Stimulated activated CD8-positive, alpha-beta memory T cell treated with anti-CD3 and anti-CD28 coated beads, Interleukin-12 subunit alpha, Interleukin-12 subunit beta, amount 100 ng/mL, for 1 hour (primary cell): Measurements from ENCODE around the gene TRPM5.

Experiments used
- DNase-seq: peaks from one replicate; pipeline ENCODE4 v3.0.0-alpha.2; 2020; ENCODE audit warnings: low read depth

The TRPM5 gene

GRCh38 chr11:2468363-2469235 is 24.3 kb upstream of the TRPM5 start:
- no peak for DNase-seq

- no peak for DNase-seq
These were observed 23.4 kb upstream of the TRPM5 start for GRCh38 chr11:2467695-2468055.

- peak; percentile 24 for DNase-seq
These were observed 22.8 kb upstream of the TRPM5 start for GRCh38 chr11:2466869-2467694.

DNA sequence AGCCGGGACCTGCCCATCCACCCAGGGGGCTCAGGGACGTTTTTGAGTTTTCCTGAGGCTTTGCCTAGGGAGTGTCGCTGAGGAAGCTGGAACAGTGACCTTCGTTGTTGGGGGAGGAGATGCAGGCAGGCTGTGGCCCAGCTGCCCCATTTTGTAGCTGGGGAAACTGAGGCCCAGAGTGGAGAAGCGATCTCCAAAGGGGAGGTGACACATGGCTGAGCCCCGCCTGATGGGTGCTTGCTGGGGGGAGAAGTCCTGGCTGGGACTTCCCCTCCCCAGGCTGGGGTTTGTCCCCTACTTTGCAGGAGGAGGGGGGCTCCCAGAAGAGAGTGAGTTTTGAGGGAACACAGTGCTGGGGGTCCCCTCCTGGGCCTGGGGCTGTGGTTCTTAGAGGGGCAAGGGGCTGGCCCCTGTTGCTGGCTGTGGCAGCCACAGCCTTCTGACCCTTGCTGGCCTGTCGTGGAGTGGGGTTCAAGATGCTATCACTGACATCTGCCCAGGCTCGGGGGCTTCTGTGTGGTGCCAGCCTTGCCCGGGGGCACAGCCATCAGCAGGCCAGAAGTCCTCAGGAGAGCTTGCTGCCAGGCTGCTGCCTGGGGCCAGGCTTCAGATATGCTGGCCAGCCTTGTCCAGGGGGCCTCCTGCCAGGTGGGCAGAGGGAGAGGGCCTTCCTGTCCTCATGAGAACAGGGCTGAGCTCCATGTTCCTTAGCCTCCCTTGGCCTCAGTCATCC is 21.9 kb upstream of the TRPM5 start:
- DNase-seq = no peak

GRCh38 chr11:2465202-2466068 is 21.1 kb upstream of the TRPM5 start:
- DNase-seq = no peak

- no peak for DNase-seq
These were observed 20.3 kb upstream of the TRPM5 start for GRCh38 chr11:2464451-2465165.

GRCh38 chr11:2463766-2464277 is 19.5 kb upstream of the TRPM5 start:
- DNase-seq = no peak

- no peak for DNase-seq
These were observed 18.9 kb upstream of the TRPM5 start for GRCh38 chr11:2462986-2463765.

DNA sequence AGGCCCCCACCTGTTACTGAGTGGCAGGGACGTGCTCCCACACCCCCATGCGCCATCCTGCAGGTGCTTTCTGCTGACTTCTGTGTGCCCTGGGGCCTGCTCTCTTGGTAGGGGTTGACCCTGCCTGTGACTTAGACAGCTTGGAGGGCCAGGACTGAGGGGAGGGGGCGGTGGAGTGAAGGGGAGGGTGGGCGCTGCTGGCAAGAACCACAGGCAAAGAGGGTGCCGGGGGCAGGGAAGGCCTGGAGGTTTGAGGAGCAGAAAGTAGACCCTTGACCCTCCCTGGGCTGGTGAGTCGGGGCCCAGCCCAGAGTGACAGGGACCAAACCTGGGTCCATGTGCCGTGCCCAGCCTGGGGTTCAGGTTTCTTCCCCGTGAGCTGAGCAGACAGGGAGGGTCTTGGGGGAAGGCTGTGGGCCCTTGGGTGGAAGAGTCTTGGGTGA is 18.2 kb upstream of the TRPM5 start:
- DNase-seq = no peak

DNA sequence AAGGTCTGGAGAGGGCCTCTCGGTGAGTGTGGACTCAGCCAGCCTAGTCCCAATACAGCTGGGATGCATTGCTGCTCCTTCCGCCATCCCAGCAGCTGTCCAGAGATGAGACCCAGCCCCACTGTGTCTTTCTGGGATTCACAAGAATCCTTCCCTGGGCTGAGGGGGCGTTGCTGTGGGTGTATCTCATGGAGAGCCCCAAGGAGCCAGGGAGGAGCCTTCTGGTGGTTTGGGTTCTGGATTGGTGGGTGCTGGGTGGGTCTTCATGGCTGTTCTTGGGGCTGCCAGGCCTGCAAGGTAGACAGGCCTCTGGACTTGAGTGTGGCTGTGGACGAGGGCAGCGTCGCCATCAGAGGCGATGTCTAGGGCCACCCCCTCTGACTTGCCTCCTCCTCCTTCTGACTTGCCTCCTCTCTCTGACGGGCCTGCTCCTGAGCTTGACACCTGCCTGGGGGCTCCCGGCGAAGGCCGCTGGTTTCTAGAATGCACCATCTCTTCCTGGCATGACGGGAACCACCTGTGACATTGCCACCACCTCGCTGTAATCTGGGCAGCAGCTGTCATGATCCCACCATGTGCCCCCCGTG is 17.7 kb upstream of the TRPM5 start:
- no peak for DNase-seq

DNA sequence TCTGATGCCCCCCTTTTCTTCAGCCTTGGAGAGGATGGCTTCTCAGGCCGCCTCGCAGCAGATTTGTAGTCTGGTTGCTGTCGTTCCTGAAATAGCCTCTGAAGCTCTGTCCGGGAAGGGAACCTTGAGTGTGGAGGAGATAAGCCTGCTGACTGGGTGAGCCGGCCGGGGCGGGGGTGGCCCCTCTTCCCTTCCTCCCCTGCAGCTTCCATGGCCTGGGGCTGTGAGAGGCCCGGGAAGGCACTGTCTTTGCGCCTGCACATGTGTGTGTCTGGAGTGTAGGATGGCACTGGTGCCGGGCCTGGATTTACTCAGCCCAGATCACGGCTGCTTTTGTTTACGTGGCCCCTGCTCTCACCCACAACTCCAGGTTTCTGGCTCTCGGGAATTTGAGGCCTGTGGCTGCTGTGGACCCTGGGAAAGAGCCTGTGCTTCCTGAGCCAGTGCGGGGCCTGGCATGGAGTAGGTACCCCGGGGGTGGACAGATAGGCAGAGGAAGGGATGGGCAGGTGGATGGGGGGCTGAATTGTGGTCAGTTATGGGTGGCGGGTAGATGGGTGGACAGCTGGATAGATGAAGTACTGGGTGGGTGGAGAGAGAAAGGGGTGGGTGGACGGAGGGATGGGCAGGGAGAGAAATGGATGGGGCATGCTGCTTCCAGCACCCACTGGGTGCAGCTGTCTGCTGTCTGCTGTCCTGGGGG is 17.1 kb upstream of the TRPM5 start:
- DNase-seq = no peak

GRCh38 chr11:2460540-2461252 is 16.4 kb upstream of the TRPM5 start:
- no peak for DNase-seq

DNA sequence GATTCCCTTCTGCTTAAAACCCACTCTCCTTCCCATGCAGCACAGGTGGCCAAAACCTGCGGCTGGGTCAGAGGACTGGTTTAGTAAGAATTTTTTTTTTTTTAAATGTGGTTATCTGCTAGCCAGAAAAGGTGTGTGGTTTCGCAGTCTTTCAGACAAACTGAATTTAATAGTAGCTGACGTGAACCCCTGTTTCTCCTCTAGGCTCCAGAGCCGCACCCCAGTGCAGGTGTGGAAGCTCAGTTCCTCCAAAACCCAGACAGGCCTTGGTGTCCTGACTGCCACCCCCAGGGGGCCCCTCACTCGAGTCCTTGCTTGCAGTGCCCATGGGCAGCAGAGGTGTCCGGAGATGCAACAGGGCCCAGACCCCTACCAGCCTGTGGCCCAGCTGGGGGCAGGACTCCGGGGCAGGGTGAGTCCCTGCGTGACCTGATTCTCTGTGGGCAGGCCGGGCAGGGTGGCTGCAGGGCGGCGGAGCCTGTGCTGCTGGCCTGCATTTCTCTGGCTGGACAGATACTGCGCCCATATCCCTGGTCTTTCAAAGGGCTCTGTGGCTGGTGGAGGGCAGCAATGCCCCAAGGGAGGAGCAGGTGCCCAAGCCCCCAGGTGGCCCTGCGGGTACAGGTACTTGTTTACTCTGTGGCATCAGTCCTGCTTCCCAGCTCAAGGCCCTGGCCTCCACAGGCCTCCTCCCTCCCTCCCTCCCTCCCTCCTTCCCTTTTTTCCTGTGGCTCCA is 15.7 kb upstream of the TRPM5 start:
- no peak for DNase-seq

GRCh38 chr11:2459016-2459725 is 14.9 kb upstream of the TRPM5 start:
- DNase-seq = no peak

DNA sequence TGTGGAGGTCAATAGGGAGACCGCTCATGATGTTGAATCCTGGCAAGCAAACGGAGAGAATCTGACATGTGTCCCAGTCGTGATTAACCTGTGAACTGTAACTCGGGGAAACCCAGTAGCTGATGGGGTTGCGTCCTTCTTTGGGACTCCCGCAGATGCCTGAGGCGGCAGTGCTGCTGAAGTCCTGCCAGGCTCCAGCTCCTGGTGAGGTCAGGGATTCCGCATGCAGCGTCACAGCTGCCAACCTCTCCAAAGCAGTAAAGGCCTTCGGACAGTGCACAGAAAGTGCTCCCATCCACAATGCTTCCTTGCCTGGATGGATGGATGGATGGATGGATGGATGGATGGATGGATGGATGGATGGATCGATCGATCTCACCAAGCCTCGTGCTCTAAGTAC is 14.0 kb upstream of the TRPM5 start:
- DNase-seq = no peak

- DNase-seq = no peak
These were observed 9.1 kb upstream of the TRPM5 start for GRCh38 chr11:2453436-2453835.
